WERI-Rb-1 (cell line): ENCODE data around the gene CLECL1.

Experiments used
- DNase-seq: peaks from one replicate; pipeline ENCODE4 v3.0.0-alpha.2; 2020
- H3K27ac ChIP-seq: fragments of 250-450 bp; sonication (Bioruptor Pico); 2 replicates; pipeline ENCODE4 v1.5.1; 2020; ENCODE audit warnings: mild to moderate bottlenecking, moderate library complexity
- H3K27me3 ChIP-seq: fragments of 250-450 bp; sonication (Bioruptor Pico); 2 replicates; pipeline ENCODE4 v1.5.1; 2021; ENCODE audit warnings: mild to moderate bottlenecking, low read depth, moderate library complexity; ENCODE audit not compliant: insufficient read depth, severe bottlenecking
- H3K36me3 ChIP-seq: fragments of 250-450 bp; sonication (Bioruptor Pico); 2 replicates; pipeline ENCODE4 v1.5.1; 2020; ENCODE audit warnings: mild to moderate bottlenecking, moderate library complexity
- H3K4me3 ChIP-seq: 2 replicates; pipeline ENCODE4 v1.5.1; 2011; ENCODE audit warnings: low read depth, mild to moderate bottlenecking, control low read depth, low read length
- H3K9me3 ChIP-seq: fragments of 250-450 bp; sonication (Bioruptor Pico); 2 replicates; pipeline ENCODE4 v1.5.1; 2021; ENCODE audit warnings: mild to moderate bottlenecking, moderate library complexity; ENCODE audit not compliant: severe bottlenecking
- CTCF ChIP-seq: IDR thresholded peaks from 2 replicates; pipeline ENCODE4 v1.5.1; 2011; ENCODE audit warnings: low read depth, mild to moderate bottlenecking, control low read depth, inconsistent platforms, low read length

The CLECL1 gene

DNA sequence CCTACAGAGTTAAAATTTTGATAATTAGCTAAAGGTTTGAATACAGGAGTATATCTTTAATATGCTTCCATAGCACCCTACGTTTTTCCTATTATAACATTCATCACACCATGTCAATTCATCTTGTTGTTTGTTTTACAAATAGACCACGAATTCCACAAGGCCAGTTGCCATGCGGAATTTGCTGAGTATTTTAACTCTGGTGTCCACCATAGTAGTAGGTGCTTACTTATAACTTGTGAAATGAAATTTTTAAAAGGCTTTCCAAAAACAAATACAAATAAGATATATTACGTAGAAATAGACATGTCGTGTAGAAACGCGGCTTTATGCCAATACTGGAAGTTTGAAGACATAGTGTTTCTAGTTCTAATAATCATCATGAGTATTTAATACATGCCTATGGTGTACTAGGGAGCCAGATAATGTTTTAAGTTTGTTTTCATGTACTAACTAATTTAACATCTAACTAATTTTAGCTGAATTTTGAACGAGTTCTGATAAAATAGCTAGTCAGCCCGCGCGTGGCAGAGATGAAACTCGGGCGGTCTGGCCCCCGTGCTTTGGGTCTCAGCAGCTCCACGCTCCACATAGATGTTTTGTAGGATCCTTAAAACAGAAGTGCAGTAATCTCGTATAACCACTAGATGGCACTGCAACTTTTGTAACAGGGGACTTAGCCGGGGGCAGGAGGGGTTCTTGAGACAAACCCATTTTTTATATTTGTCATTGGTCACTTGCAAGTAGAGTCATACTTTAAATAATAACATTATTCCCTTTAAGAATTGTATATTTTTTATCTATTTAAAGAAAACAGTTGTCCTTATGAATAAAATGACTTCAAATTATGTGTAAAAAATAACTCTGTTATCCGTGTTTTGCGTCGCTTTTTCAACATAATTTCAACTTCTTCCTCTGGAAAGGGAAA lies 17.6 kb upstream of the CLECL1 start:
- Histone ChIP-seq H3K27ac (no peak overlapping the region), H3K9me3 (no peaks in the 10 kb centered on the region), H3K4me3 (peak overlapping the region; percentile 10), H3K36me3 (no peaks in the 10 kb centered on the region), H3K27me3 (no peaks in the 10 kb centered on the region)
- peak; percentile 60 for TF ChIP-seq CTCF
- DNase-seq = peak; percentile 42

DNA sequence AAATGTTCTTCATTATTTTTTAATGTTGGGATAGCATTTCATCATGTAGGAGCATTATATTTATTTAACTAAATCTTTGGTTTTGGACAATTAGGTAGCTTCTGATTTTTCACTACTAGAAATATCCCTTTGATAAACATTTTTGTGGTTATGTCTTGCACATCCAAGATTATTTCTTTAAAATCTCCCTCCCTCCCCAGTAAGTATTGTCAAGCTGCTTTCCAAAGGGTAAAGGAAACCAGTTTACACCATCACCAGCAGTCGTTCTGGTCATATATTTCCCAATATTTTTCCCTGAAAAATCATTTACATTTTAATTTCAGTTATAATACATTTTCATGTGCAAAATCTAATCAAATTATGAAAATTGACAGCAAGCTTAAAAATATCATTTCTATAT lies 16.7 kb upstream of the CLECL1 start:
- TF ChIP-seq CTCF = no peak
- H3K9me3 ChIP-seq = no peaks in the 10 kb centered on the region
- no peak for DNase-seq
- H3K27me3 ChIP-seq = no peaks in the 10 kb centered on the region
- no peaks in the 10 kb centered on the region for H3K36me3 ChIP-seq
- H3K27ac ChIP-seq = no peak overlapping the region
- no peak overlapping the region for H3K4me3 ChIP-seq

DNA sequence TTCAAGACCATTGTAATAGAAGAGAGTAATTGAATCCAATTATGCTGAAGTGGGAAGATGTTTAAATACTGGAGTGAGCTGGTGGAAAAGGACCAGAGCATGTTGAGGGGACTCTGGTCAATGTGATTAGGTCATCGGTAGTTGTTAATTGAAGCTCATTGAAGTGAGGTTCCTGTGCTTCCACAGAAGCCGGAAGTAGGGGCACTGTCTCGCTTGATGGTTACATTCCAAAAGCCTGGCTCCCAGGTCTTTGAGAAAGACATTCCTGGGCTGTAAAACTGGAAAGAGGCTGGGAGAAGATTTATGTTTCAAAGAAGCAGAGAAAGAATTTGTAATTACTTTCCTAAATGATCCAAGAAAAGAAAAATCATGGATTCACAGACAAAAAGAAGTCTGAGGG lies 12.3 kb upstream of the CLECL1 start:
- H3K36me3 ChIP-seq = no peaks in the 10 kb centered on the region
- no peak overlapping the region for H3K4me3 ChIP-seq
- no peaks in the 10 kb centered on the region for H3K9me3 ChIP-seq
- no peak overlapping the region for H3K27ac ChIP-seq
- TF ChIP-seq CTCF = no peak
- DNase-seq = no peak
- no peaks in the 10 kb centered on the region for H3K27me3 ChIP-seq

GRCh38 chr12:9742661-9743060 lies 9.8 kb upstream of the CLECL1 start:
- no peak for TF ChIP-seq CTCF
- H3K27ac ChIP-seq = no peak overlapping the region

GRCh38 chr12:9741726-9742125 lies 8.8 kb upstream of the CLECL1 start:
- TF ChIP-seq CTCF = no peak
- DNase-seq = no peak
- Histone ChIP-seq H3K36me3 (no peaks in the 10 kb centered on the region), H3K27me3 (no peaks in the 10 kb centered on the region), H3K4me3 (no peak overlapping the region), H3K9me3 (no peaks in the 10 kb centered on the region), H3K27ac (no peak overlapping the region)

More at GRCh38 chr12:9742661-9743060, 9.8 kb upstream of the CLECL1 start:
- Histone ChIP-seq H3K27me3 (no peaks in the 10 kb centered on the region), H3K9me3 (no peaks in the 10 kb centered on the region), H3K4me3 (no peak overlapping the region), H3K36me3 (no peaks in the 10 kb centered on the region)
- no peak for DNase-seq
